Endodermal cell (in vitro differentiated cells): ENCODE measurements around the gene PLEKHJ1. TPM values are rescaled to one million over a fixed set of nuclear protein-coding genes. Genes with fewer than 3 reads are reported as not detected.

ENCODE experiments used
- DNase-seq: peaks from one replicate; pipeline ENCODE4 v3.0.0-alpha.2; 2017
- H3K27ac ChIP-seq: 2 replicates; pipeline ENCODE4 v1.5.1; 2013; ENCODE audit warnings: mild to moderate bottlenecking, low read depth, low read length, moderate library complexity
- H3K27me3 ChIP-seq: 2 replicates; pipeline ENCODE4 v1.6.1; 2013; ENCODE audit warnings: mild to moderate bottlenecking, low read length, moderate library complexity; ENCODE audit not compliant: insufficient read depth, control insufficient read depth, poor library complexity, severe bottlenecking
- H3K36me3 ChIP-seq: 2 replicates; pipeline ENCODE4 v1.7.0; 2013; ENCODE audit warnings: mild to moderate bottlenecking, low read length, moderate library complexity; ENCODE audit not compliant: control insufficient read depth, insufficient read depth
- H3K4me1 ChIP-seq: one replicate; pipeline ENCODE4 v1.7.0; 2013; ENCODE audit warnings: low read length; ENCODE audit not compliant: control insufficient read depth, insufficient read depth
- H3K4me3 ChIP-seq: 2 replicates; pipeline ENCODE4 v1.5.1; 2013; ENCODE audit warnings: mild to moderate bottlenecking, low read length, moderate library complexity
- H3K9ac ChIP-seq: 2 replicates; pipeline ENCODE4 v1.6.1; 2013; ENCODE audit warnings: mild to moderate bottlenecking, low read length, moderate library complexity; ENCODE audit not compliant: poor library complexity, severe bottlenecking; ENCODE audit errors: extremely low read depth
- H3K9me3 ChIP-seq: 2 replicates; pipeline ENCODE4 v1.6.1; 2013; ENCODE audit warnings: mild to moderate bottlenecking, low read length, moderate library complexity; ENCODE audit not compliant: control insufficient read depth
- H3K27ac Mint-ChIP-seq: 2 replicates; pipeline ENCODE4 v1.8.0; 2020; ENCODE audit warnings: mixed read lengths
- H3K27me3 Mint-ChIP-seq: 2 replicates; pipeline ENCODE4 v1.8.0; 2021; ENCODE audit warnings: mild to moderate bottlenecking, mixed read lengths; ENCODE audit not compliant: insufficient read depth
- H3K36me3 Mint-ChIP-seq: 2 replicates; pipeline ENCODE4 v1.8.0; 2020; ENCODE audit warnings: low read depth, mixed read lengths
- H3K4me1 Mint-ChIP-seq: 2 replicates; pipeline ENCODE4 v1.8.0; 2020; ENCODE audit warnings: mixed read lengths
- H3K4me3 Mint-ChIP-seq: 2 replicates; pipeline ENCODE4 v1.8.0; 2020; ENCODE audit warnings: mild to moderate bottlenecking, moderate library complexity, mixed read lengths
- H3K9me3 Mint-ChIP-seq: 2 replicates; pipeline ENCODE4 v1.8.0; 2020; ENCODE audit warnings: mild to moderate bottlenecking, mixed read lengths
- CTCF ChIP-seq: fragments of 200-600 bp; sonication (generic); conservative IDR thresholded peaks from 2 replicates; pipeline ENCODE4 v1.5.0; 2021; ENCODE audit warnings: antibody characterized with exemption, mild to moderate bottlenecking
- WGBS, 2 experiments: methylation state at CpG; one replicate each; pipeline versions ENCODE4 v1.1.5 to v1.1.7; 2013; ENCODE audit warnings: missing lambda C conversion rate in 2 of 2, mixed read lengths in 1 of 2; ENCODE audit not compliant: insufficient coverage in 1 of 2, insufficient read length in 1 of 2; 5-methylcytosine and 5-hydroxymethylcytosine counted together
- total RNA-seq, 2 donors: library from RNA; stranded (reverse); fragmentation: NEBNext Ultra II Directional in 1 of 2; extraction: Animal tissue kit (Norgen Biotek cat#: 25700) in 1 of 2; gene quantifications; 2 replicates in 1 of 2; 3 replicates in 1 of 2; pipeline ENCODE4 v1.2.1, GENCODE V29; 2021

The PLEKHJ1 gene
- total RNA-seq, 2 donors from 2014 or later, result 146 to 192 TPM

DNA sequence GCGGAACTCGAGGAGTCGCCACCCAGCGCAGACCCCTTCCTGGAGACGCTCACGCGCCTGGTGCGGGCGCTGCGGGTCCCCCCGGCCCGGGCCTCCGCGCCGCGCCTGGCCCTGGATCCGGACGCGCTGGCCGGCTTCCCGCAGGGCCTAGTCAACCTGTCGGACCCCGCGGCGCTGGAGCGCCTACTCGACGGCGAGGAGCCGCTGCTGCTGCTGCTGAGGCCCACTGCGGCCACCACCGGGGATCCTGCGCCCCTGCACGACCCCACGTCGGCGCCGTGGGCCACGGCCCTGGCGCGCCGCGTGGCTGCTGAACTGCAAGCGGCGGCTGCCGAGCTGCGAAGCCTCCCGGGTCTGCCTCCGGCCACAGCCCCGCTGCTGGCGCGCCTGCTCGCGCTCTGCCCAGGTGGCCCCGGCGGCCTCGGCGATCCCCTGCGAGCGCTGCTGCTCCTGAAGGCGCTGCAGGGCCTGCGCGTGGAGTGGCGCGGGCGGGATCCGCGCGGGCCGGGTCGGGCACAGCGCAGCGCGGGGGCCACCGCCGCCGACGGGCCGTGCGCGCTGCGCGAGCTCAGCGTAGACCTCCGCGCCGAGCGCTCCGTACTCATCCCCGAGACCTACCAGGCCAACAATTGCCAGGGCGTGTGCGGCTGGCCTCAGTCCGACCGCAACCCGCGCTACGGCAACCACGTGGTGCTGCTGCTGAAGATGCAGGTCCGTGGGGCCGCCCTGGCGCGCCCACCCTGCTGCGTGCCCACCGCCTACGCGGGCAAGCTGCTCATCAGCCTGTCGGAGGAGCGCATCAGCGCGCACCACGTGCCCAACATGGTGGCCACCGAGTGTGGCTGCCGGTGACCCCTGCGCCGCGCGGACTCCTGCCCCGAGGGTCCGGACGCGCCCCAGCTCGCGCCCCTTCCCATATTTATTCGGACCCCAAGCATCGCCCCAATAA is 15.3 kb upstream of the PLEKHJ1 start:
- Histone ChIP-seq H3K27me3 (peaks cover 16% of the 10 kb centered on the region), H3K9ac (no peak overlapping the region), H3K27ac (no peak overlapping the region), H3K9me3 (no peaks in the 10 kb centered on the region), H3K4me1 (no peaks in the 10 kb centered on the region), H3K4me3 (no peak overlapping the region), H3K36me3 (peaks cover 6% of the 10 kb centered on the region)
- Mint-ChIP-seq H3K9me3 (no peaks in the 10 kb centered on the region), H3K4me3 (no peak overlapping the region), H3K4me1 (peaks cover 3% of the 10 kb centered on the region), H3K27me3 (peaks cover 10% of the 10 kb centered on the region), H3K36me3 (peaks cover 4% of the 10 kb centered on the region), H3K27ac (no peak overlapping the region)
- WGBS, 2 experiments, result 83 to 87% methylated on average over 91 to 125 of the region's 125 CpGs
- no peak for DNase-seq
- TF ChIP-seq CTCF, result no peak

DNA sequence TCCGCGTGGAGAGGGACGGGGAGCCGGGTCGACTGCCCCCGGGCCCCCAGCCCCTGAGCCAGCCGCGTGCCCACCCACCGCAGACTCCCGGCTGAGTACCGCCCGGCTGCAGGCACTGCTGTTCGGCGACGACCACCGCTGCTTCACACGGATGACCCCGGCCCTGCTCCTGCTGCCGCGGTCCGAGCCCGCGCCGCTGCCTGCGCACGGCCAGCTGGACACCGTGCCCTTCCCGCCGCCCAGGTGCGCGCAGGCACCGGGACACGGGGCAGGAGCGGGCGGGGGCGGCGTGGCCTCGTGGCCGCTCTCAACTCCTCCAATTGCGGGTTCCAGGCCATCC is 14.6 kb upstream of the PLEKHJ1 start:
- H3K27ac Mint-ChIP-seq, result no peak overlapping the region
- no peak for TF ChIP-seq CTCF
- H3K4me1 Mint-ChIP-seq, result peaks cover 3% of the 10 kb centered on the region
- H3K4me3 Mint-ChIP-seq, result no peak overlapping the region
- Histone ChIP-seq H3K36me3 (peaks cover 12% of the 10 kb centered on the region), H3K27ac (no peak overlapping the region), H3K4me3 (no peak overlapping the region), H3K27me3 (peaks cover 16% of the 10 kb centered on the region), H3K4me1 (no peaks in the 10 kb centered on the region), H3K9me3 (no peaks in the 10 kb centered on the region), H3K9ac (no peak overlapping the region)
- no peak for DNase-seq
- H3K36me3 Mint-ChIP-seq, result peaks cover 7% of the 10 kb centered on the region
- H3K9me3 Mint-ChIP-seq, result no peaks in the 10 kb centered on the region
- peaks cover 10% of the 10 kb centered on the region for H3K27me3 Mint-ChIP-seq
- 82 to 83% methylated on average over 36 to 40 of the region's 40 CpGs for WGBS, 2 experiments

DNA sequence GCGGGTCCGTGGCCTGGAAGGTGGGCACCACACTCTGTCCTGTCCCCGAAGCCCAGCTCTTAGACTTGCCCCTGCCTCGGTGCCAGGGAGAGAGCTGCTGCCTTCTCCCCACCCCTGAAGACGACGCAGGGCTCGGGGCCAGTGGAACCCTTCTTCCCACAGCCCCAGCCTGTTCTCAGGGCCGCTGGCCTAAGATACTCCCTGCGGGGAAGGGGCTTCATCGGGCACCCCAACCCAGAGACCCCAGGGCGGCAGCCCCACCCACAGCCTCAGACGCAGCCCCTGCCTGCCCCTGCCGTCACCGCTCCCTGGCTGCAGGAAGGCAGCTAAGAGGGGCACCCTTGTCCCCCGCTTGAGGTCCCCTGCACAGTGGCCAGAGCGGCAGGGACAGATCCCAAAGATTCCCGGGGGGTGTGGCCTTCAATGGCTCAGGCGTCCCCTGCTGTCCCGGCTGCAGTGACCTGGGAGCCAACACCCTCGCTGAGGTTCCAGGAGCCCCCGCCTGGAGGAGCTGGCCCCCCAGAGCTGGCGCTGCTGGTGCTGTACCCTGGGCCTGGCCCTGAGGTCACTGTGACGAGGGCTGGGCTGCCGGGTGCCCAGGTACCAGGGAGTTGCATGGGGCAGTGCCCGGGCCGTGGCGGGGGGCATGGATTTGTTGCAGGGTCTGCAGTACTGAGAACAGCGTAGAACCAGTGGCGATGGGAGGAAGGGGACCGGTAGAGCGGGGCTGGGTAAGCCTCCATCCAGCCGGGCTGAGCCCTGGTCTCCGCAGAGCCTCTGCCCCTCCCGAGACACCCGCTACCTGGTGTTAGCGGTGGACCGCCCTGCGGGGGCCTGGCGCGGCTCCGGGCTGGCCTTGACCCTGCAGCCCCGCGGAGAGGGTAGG is 14.0 kb upstream of the PLEKHJ1 start:
- H3K4me1 ChIP-seq, result no peaks in the 10 kb centered on the region
- WGBS, 2 experiments, result 81 to 87% methylated on average over 31 to 43 of the region's 43 CpGs
- H3K9me3 ChIP-seq, result no peaks in the 10 kb centered on the region
- no peak overlapping the region for H3K4me3 ChIP-seq
- Mint-ChIP-seq H3K27ac (no peak overlapping the region), H3K36me3 (peaks cover 10% of the 10 kb centered on the region), H3K4me3 (no peak overlapping the region), H3K27me3 (peaks cover 10% of the 10 kb centered on the region), H3K4me1 (peaks cover 3% of the 10 kb centered on the region), H3K9me3 (no peaks in the 10 kb centered on the region)
- H3K27me3 ChIP-seq, result peaks cover 16% of the 10 kb centered on the region
- no peak overlapping the region for H3K9ac ChIP-seq
- DNase-seq, result peak; percentile 64
- H3K36me3 ChIP-seq, result peaks cover 18% of the 10 kb centered on the region
- TF ChIP-seq CTCF, result no peak
- H3K27ac ChIP-seq, result no peak overlapping the region
